ENCODE data around the gene UQCR10.

The UQCR10 gene

GRCh38 chr22:29762263-29762662, 4.9 kb upstream of the UQCR10 start:
- DNase-seq (ENCODE audit: low spot score) = no peak

- peak; percentile 36 for DNase-seq (ENCODE audit: low spot score)
Observed at GRCh38 chr22:29765905-29766631, 1.1 kb upstream of the UQCR10 start.

GRCh38 chr22:29766632-29767170, 468 bp upstream of the UQCR10 start, which contains the start of gene ZMAT5:
Gene ZMAT5 (minus strand): TSS chr22:29767007. CDS start chr22:29748544, 18,463 bp downstream.
- DNase-seq (ENCODE audit: low spot score) = peak; percentile 96

GRCh38 chr22:29768052-29768693, 1.0 kb downstream of the UQCR10 start:
- no peak for DNase-seq (ENCODE audit: low spot score)

- no peak for DNase-seq (ENCODE audit: low spot score)
Observed at GRCh38 chr22:29769723-29770321, 2.7 kb downstream of the UQCR10 start.

- peak; percentile 37 for DNase-seq (ENCODE audit: low spot score)
Observed at GRCh38 chr22:29772170-29772641, 5.0 kb downstream of the UQCR10 start.

GRCh38 chr22:29773233-29773632, 6.1 kb downstream of the UQCR10 start:
- DNase-seq (ENCODE audit: low spot score) = no peak

- no peak for DNase-seq (ENCODE audit: low spot score)
Observed at GRCh38 chr22:29780220-29780619, 13.1 kb downstream of the UQCR10 start.

GRCh38 chr22:29780748-29781676, 13.8 kb downstream of the UQCR10 start:
- DNase-seq (ENCODE audit: low spot score) = no peak

GRCh38 chr22:29782061-29782845, 15.1 kb downstream of the UQCR10 start:
- no peak for DNase-seq (ENCODE audit: low spot score)

GRCh38 chr22:29784451-29785361, 17.5 kb downstream of the UQCR10 start:
- DNase-seq (ENCODE audit: low spot score) = no peak

- DNase-seq (ENCODE audit: low spot score) = no peak
Observed at GRCh38 chr22:29786031-29786430, 18.9 kb downstream of the UQCR10 start.

GRCh38 chr22:29787371-29787980, 20.3 kb downstream of the UQCR10 start:
- DNase-seq (ENCODE audit: low spot score) = peak; percentile 32

- no peak for DNase-seq (ENCODE audit: low spot score)
Observed at GRCh38 chr22:29788339-29789279, 21.4 kb downstream of the UQCR10 start.

- DNase-seq (ENCODE audit: low spot score) = no peak
Observed at GRCh38 chr22:29790061-29790460, 22.9 kb downstream of the UQCR10 start.

- DNase-seq (ENCODE audit: low spot score) = no peak
Observed at GRCh38 chr22:29793396-29793795, 26.2 kb downstream of the UQCR10 start.

- DNase-seq (ENCODE audit: low spot score) = no peak
Observed at GRCh38 chr22:29795663-29796062, 28.5 kb downstream of the UQCR10 start.

- DNase-seq (ENCODE audit: low spot score) = no peak
Observed at GRCh38 chr22:29797351-29797750, 30.2 kb downstream of the UQCR10 start.
